SU-DHL-6 (cell line): ENCODE results near the gene GUCY1A1.

ENCODE experiments used
- H2AFZ ChIP-seq: fragments of 200-600 bp; sonication (generic); 2 replicates; pipeline ENCODE4 v1.6.1; 2014; ENCODE audit warnings: low read depth, mild to moderate bottlenecking, moderate library complexity, mixed read lengths, antibody characterized with exemption, low read length; ENCODE audit not compliant: severe bottlenecking
- H3F3A ChIP-seq: fragments of 200-600 bp; shearing (Covaris generic); 2 replicates; pipeline ENCODE4 v1.6.0; 2016; ENCODE audit warnings: antibody characterized with exemption, mild to moderate bottlenecking; ENCODE audit not compliant: insufficient read depth
- H3K27ac ChIP-seq: fragments of 200-600 bp; sonication (generic); 2 replicates; pipeline ENCODE4 v1.5.1; 2016; ENCODE audit warnings: low read depth, mild to moderate bottlenecking, low read length, moderate library complexity, mixed read lengths
- H3K27me3 ChIP-seq: fragments of 200-600 bp; sonication (generic), shearing (Covaris generic); 2 replicates; pipeline ENCODE4 v1.6.0; 2014; ENCODE audit warnings: mild to moderate bottlenecking, low read length
- H3K36me3 ChIP-seq: fragments of 200-600 bp; sonication (generic); 2 replicates; pipeline ENCODE4 v1.6.1; 2014; ENCODE audit warnings: mild to moderate bottlenecking, low read length, mixed read lengths
- H3K4me2 ChIP-seq: fragments of 300-600, 200-600 bp; shearing (Covaris generic), sonication (generic); 2 replicates; pipeline ENCODE4 v1.6.0; 2014; ENCODE audit warnings: low read length, low read depth, mild to moderate bottlenecking; ENCODE audit not compliant: poor library complexity, severe bottlenecking
- H3K4me3 ChIP-seq: fragments of 200-600 bp; sonication (generic); 2 replicates; pipeline ENCODE4 v1.5.1; 2014; ENCODE audit warnings: antibody characterized with exemption, low read length, mild to moderate bottlenecking, mixed read lengths; ENCODE audit not compliant: insufficient read depth, poor library complexity, severe bottlenecking
- H3K79me2 ChIP-seq: fragments of 200-600 bp; sonication (generic); 2 replicates; pipeline ENCODE4 v1.6.1; 2014; ENCODE audit warnings: mild to moderate bottlenecking, low read length, moderate library complexity; ENCODE audit not compliant: insufficient read depth
- H3K9ac ChIP-seq: fragments of 200-600 bp; sonication (generic); 2 replicates; pipeline ENCODE4 v1.7.0; 2014; ENCODE audit warnings: mild to moderate bottlenecking, low read length
- H3K9me2 ChIP-seq: fragments of 200-600 bp; sonication (generic); replicated peaks from 2 replicates; pipeline ENCODE4 v1.6.1; 2014; ENCODE audit warnings: low read length; ENCODE audit not compliant: insufficient read depth
- H3K9me3 ChIP-seq: fragments of 200-600 bp; sonication (generic); 2 replicates; pipeline ENCODE4 v1.6.1; 2014; ENCODE audit warnings: low read length, mixed read lengths; ENCODE audit not compliant: insufficient read depth
- H4K20me1 ChIP-seq: fragments of 200-600 bp; sonication (generic); 2 replicates; pipeline ENCODE4 v1.6.1; 2014; ENCODE audit warnings: low read depth, mild to moderate bottlenecking, antibody characterized with exemption, low read length, moderate library complexity, mixed read lengths
- CTCF ChIP-seq: fragments of 200-600 bp; sonication (generic); IDR thresholded peaks from one replicate; pipeline ENCODE4 v1.5.1; 2017; ENCODE audit warnings: antibody characterized with exemption, mild to moderate bottlenecking, low read length, moderate library complexity; ENCODE audit not compliant: insufficient read depth, poor library complexity, severe bottlenecking
- EZH2phosphoT487 ChIP-seq: fragments of 200-600 bp; sonication (generic), shearing (Covaris generic); conservative IDR thresholded peaks from 2 replicates; pipeline ENCODE4 v1.6.1; 2018; ENCODE audit warnings: mild to moderate bottlenecking, antibody characterized with exemption, low read length, moderate library complexity, mixed read lengths

GUCY1A1 gene

GRCh38 chr4:155761047-155761446, 94.4 kb downstream of the GUCY1A1 start:
- H4K20me1 ChIP-seq = no peaks in the 10 kb centered on the region
- no peak overlapping the region for H3K4me3 ChIP-seq
- H3K9me3 ChIP-seq = no peaks in the 10 kb centered on the region
- H3F3A ChIP-seq = no peaks in the 10 kb centered on the region
- H3K9me2 ChIP-seq = no peaks in the 10 kb centered on the region
- H3K36me3 ChIP-seq = no peaks in the 10 kb centered on the region
- H3K9ac ChIP-seq = no peak overlapping the region
- no peak overlapping the region for H3K27ac ChIP-seq
- H3K27me3 ChIP-seq = no peaks in the 10 kb centered on the region
- no peaks in the 10 kb centered on the region for H3K79me2 ChIP-seq
- no peak for TF ChIP-seq CTCF
- TF ChIP-seq EZH2phosphoT487 = no peak
- no peak overlapping the region for H2AFZ ChIP-seq
- no peak overlapping the region for H3K4me2 ChIP-seq

- no peak for TF ChIP-seq EZH2phosphoT487
- TF ChIP-seq CTCF = no peak
- H3K9ac ChIP-seq = no peak overlapping the region
Measured at GRCh38 chr4:155761916-155762315, 95.3 kb downstream of the GUCY1A1 start.

GRCh38 chr4:155762334-155762733, 95.7 kb downstream of the GUCY1A1 start:
- Histone ChIP-seq H3K27ac (no peak overlapping the region), H2AFZ (no peak overlapping the region), H3K4me3 (no peak overlapping the region), H3K79me2 (no peaks in the 10 kb centered on the region), H3K9ac (no peak overlapping the region), H3F3A (no peaks in the 10 kb centered on the region), H4K20me1 (no peaks in the 10 kb centered on the region), H3K4me2 (no peak overlapping the region), H3K9me2 (no peaks in the 10 kb centered on the region), H3K9me3 (no peaks in the 10 kb centered on the region), H3K36me3 (no peaks in the 10 kb centered on the region), H3K27me3 (no peaks in the 10 kb centered on the region)
- no peak for TF ChIP-seq CTCF
- TF ChIP-seq EZH2phosphoT487 = no peak

More at GRCh38 chr4:155761916-155762315, 95.3 kb downstream of the GUCY1A1 start:
- Histone ChIP-seq H3K27me3 (no peaks in the 10 kb centered on the region), H3K4me3 (no peak overlapping the region), H3K36me3 (no peaks in the 10 kb centered on the region), H3K27ac (no peak overlapping the region), H3K9me3 (no peaks in the 10 kb centered on the region), H3F3A (no peaks in the 10 kb centered on the region), H3K4me2 (no peak overlapping the region), H4K20me1 (no peaks in the 10 kb centered on the region), H2AFZ (no peak overlapping the region), H3K79me2 (no peaks in the 10 kb centered on the region), H3K9me2 (no peaks in the 10 kb centered on the region)
